Activated T-helper 1 cell treated with Interleukin-2 at 50 U/mL for 16 hours (primary cell): ENCODE data around the gene OPCML.

ENCODE experiments used
- DNase-seq: peaks from one replicate; pipeline ENCODE4 v3.0.0-alpha.2; 2020; ENCODE audit warnings: low read depth

Gene OPCML

DNA sequence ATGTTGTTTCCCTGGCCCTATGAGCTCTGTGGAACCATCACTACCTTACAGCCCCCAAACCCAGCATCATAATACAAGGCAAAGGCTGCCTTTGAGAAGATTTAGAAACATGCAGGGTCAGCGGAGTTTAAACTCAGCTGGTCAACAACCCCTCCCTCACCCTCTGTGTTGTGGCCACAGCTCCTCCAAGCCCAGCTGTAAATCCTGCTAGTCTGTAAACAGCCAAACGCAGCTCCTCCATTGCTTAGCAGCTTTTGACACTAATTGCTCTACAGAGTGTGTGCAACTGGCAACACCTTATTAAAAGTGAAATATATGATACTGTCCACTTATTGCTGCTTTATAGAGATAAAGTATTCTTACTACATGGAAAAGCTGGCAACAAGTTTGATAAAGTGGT lies 29.1 kb downstream of the OPCML start:
- DNase-seq = no peak

- no peak for DNase-seq
Observed at GRCh38 chr11:133501643-133502539, 30.4 kb downstream of the OPCML start.

GRCh38 chr11:133500936-133501335 lies 31.4 kb downstream of the OPCML start:
- DNase-seq = no peak

- no peak for DNase-seq
Observed at GRCh38 chr11:133500435-133500834, 31.9 kb downstream of the OPCML start.

DNA sequence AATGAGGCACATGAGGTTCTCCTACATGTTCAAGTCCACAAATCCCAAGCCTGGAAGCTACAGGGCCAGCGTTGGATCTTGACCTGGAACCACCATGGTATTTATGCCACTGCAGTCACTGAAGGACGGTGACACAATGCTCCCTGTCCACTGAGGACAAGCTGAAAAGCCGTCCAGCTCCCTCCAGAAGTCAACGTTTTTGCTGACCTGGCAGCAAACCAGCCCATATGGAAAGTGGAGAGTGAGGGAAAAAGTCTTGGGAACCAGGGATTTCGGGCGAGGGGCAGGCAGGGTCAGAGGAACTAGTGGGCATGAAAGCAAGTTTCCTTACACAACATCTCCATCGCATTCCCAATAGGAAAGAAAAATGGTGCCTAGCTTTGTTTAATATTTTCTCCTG lies 33.3 kb downstream of the OPCML start:
- DNase-seq = no peak

GRCh38 chr11:133497477-133498140 lies 34.7 kb downstream of the OPCML start:
- no peak for DNase-seq

GRCh38 chr11:133492895-133493294 lies 39.4 kb downstream of the OPCML start:
- no peak for DNase-seq

GRCh38 chr11:133491680-133492383 lies 40.5 kb downstream of the OPCML start:
- DNase-seq = no peak

GRCh38 chr11:133480722-133481121 lies 51.6 kb downstream of the OPCML start:
- DNase-seq = no peak

GRCh38 chr11:133479209-133479608 lies 53.1 kb downstream of the OPCML start:
- no peak for DNase-seq

DNA sequence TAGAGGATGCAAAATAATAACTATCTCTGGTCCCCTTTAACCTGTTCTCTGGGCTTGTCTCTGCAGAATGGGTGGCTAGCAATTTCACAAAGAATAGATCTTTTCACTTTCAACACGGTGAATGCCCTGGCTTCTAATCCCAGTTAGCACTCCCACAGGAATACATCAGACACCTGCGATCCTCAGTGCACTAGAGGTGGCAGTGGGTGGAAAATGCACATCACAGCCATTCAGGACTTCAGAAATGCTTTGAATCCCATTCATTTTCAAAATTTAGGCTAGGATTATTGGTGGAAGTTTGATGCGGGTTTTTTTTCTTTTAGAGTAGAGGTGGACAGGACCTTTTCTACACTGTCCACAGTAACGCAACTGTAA lies 55.1 kb downstream of the OPCML start:
- DNase-seq = no peak

- no peak for DNase-seq
Observed at GRCh38 chr11:133476570-133477250, 55.6 kb downstream of the OPCML start.

DNA sequence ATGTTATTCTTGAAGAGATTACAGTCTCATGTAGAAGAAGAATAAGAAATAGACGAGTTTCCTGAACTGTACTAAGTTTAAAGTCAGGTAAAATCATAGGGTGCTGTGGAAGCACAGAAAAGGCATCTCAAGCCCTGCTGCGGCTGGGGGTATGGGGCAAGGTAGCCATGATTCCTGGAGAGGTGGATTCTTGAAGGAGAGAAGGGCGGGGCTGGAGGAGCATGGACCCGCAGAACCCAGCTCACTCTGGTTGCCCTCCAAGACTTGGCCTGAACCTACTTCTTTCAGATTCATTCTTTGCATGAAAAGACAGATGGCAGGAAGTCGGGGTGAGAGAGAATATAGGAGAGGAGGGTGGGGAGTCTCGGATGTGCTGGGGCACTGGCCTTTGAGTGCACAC lies 57.8 kb downstream of the OPCML start:
- no peak for DNase-seq

DNA sequence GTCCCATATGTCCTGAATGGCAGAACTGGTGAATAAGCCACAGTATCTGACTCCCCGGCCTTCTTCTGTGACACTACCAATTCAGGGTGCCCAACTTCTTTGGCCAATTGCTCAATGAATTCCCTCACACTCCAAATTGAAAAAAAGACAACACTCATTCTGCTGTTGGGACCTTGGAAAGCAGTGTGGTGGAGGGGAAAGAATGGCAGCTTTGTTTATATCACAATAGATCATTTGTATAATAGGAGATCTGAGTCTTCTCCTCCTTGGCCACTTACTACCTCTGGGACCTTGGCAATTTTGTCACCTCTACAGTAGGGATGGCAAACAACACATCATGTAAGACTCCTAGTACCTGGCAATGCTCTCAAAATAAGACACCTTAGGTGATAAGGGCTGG lies 64.6 kb downstream of the OPCML start:
- no peak for DNase-seq

DNA sequence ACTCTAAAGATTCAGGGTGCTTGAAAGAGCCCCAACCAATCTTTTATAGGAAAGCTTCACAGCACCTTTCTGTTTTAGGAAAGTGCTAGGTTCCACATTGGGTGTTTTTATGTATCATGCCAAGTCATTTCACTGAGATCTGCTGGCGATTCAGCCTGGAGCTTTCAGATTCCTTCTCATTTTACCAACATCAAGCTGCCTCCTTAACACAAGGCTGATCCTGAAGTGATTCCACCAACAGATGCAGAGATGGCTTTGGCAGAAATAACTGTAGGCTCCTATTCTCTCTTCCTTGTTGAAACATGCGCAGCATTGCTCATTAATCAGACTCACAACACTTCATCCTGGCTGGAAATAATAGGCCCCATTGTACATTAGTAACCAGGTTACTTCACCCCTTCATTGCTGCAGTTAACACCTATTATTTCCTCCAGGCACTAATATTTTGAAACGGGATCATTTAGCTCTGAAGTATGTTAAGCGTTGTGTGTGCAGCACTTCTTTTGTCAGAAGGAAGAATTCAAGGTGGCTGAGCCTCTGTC lies 89.0 kb downstream of the OPCML start:
- no peak for DNase-seq

DNA sequence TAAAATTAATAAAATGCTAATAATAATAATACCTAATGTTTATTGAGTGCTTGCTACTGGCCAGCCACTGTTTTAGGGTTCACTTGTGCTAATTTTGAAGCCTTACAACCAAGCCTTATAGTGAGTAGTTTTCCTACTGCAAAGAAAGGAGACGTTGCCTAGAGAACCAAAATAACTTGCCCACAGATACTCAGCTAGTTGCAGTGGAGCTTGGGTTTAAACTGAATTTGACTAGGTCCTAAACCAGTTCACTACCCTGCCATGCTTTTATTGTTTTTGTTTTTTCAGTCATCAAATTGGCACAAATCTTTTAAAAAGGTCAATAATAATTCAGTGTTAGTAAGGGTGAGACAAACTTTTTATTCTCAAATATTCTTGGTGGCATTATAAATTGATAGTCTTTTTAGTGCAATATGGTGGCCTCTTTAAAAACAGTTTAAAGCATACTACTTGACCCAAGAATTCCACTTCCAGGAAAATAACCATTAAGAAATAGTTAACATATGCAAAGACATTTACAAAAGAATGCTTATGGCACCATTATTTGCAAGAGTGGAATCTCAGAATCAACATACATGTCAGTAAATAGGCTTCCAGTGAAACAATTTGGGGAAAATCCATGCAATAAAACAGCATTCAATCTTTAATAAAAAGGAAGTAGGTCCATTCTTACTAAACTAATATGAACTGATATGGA lies 90.2 kb downstream of the OPCML start:
- no peak for DNase-seq

DNA sequence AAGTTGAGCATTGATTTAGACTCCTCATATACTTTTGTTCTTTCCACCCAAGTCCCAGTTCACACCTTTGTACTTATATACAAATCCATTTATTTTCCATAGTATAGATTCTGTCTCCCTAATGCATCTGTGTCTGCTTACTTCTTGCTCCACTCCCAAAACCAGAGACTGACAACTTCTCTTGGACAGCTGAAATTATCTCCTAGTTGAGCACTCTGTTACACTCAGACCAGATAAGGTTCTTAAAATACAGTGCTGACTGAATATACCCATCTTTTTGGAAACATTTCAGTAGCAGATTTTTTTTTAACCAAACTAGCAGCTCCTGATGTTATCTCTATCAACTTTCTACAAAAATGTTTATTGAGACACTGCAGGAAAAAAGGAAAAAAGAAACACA lies 106.3 kb downstream of the OPCML start:
- DNase-seq = no peak

DNA sequence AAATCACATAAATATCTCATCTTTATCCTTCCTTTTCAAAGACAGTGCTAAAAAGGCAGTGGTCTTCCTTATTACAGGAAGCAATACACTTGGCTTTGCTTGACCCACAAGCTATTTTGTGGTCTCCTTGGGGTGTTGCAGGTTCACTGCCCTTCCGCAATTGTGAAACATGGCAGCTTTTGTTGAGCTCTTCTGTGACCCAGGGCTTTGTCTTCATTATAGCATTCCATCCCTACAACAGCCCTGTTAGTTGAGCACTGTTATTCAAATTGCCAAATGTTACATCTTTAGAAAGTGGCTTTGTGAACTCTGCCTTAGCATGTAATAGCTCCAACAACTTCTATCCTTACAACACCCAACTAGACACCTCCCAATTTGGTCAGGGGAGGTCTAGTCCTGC lies 107.1 kb downstream of the OPCML start:
- DNase-seq = no peak

DNA sequence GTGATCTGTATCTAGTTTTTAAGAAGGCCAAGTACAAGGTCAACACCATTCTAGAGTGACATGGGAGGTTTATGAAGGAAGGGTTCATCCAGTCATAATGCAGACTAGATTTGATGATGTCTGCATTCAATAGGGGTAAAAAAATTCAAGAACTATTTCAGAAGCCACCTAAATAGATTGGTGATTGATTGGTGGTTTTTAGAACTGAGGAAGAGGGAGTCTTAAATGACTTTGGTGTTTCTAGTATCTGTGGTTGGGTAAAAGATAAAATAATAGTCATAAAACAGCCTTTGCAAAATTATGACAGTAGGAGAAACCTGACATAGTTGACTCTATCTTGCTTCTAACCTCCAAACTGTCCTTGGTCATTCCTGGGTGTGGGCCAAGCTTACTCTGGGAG lies 114.1 kb downstream of the OPCML start:
- DNase-seq = no peak

GRCh38 chr11:133414506-133414905 lies 117.8 kb downstream of the OPCML start:
- DNase-seq = no peak

DNA sequence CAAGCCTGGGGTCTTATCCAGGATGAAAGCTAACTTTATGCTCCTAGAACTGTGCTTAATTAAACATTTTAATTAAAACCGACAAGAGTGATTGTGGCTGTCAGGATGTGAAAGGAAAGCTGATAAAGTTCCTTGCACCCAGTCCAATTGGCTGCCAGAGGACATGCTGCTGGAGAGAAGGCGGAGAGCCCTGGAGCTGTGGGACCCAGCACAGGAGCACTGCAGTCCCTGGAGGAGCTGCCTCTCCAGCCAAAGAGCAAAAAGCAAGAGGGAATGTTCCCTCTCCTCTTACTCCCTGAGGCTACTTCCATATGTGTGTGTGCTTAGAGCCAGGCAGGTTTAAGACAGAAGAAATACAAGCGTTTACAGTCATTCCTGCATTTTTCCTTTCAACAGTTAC lies 118.6 kb downstream of the OPCML start:
- DNase-seq = no peak

DNA sequence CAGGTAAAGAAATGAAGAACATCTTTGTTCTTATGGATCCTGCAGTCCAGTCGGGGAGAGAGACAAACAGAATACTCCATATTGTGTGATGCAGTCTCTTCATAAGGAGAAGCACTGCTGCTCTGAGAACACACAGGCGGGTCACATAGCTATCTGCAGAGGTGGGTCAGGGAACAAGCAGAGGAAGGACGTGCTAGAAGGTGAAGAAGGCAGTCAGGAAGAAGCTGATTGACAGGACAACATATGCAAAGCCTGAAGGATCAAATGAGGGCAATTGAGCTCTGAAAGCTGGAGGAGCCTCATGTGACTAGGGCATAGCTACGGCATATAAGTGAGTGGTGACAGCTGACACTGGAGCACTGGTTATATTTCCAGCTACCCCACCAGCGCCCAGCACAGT lies 122.5 kb downstream of the OPCML start:
- no peak for DNase-seq
